ENCODE data around the gene ESYT1.

ESYT1 gene

GRCh38 chr12:56189099-56189917 lies 61.2 kb downstream of the ESYT1 start, which contains the start of gene SMARCC2:
Gene SMARCC2 (minus strand): TSS chr12:56189483. CDS start chr12:56189461, 22 bp downstream.
- peak within 1 kb of the TSS; percentile 93 for H3K4me3 ChIP-seq (ENCODE audit: low read length)
- TF ChIP-seq CTCF (conservative IDR thresholded peaks at IDR 0.05; ENCODE audit: low read depth, low read length), result peak; percentile 67
- DNase-seq (ENCODE audit: low read depth), result peak; percentile 39

GRCh38 chr12:56189918-56190694 lies 62.0 kb downstream of the ESYT1 start:
- no peak for TF ChIP-seq CTCF (conservative IDR thresholded peaks at IDR 0.05; ENCODE audit: low read depth, low read length)
- DNase-seq (ENCODE audit: low read depth), result peak; percentile 32
- H3K4me3 ChIP-seq (ENCODE audit: low read length), result peak overlapping the region; percentile 93

- H3K4me3 ChIP-seq (ENCODE audit: low read length), result peak overlapping the region; percentile 93
- DNase-seq (ENCODE audit: low read depth), result no peak
- no peak for TF ChIP-seq CTCF (conservative IDR thresholded peaks at IDR 0.05; ENCODE audit: low read depth, low read length)
Measured at GRCh38 chr12:56190695-56191155, 62.7 kb downstream of the ESYT1 start.

- no peak for TF ChIP-seq CTCF (conservative IDR thresholded peaks at IDR 0.05; ENCODE audit: low read depth, low read length)
- no peak overlapping the region for H3K4me3 ChIP-seq (ENCODE audit: low read length)
- DNase-seq (ENCODE audit: low read depth), result no peak
Measured at GRCh38 chr12:56192582-56192981, 64.5 kb downstream of the ESYT1 start.

- TF ChIP-seq CTCF (conservative IDR thresholded peaks at IDR 0.05; ENCODE audit: low read depth, low read length), result peak; percentile 81
- DNase-seq (ENCODE audit: low read depth), result peak; percentile 46
- no peak overlapping the region for H3K4me3 ChIP-seq (ENCODE audit: low read length)
Measured at GRCh38 chr12:56193025-56193578, 65.0 kb downstream of the ESYT1 start.
